Mammary epithelial cell (primary cell): ENCODE results near the gene CDK14.

Source experiments
- CTCF ChIP-seq, 2 donors: IDR thresholded peaks in 1 of 2; conservative IDR thresholded peaks in 1 of 2; 2 replicates each; pipeline ENCODE4 v1.5.1; 2011 to 2012; ENCODE audit warnings: inconsistent platforms in 2 of 2, low read length in 2 of 2, mild to moderate bottlenecking in 2 of 2, control low read depth in 1 of 2, low read depth in 1 of 2; ENCODE audit not compliant: insufficient read depth in 1 of 2; ENCODE audit errors: extremely low read depth in 1 of 2
- EZH2 ChIP-seq: IDR thresholded peaks from 2 replicates; pipeline ENCODE4 v1.6.1; 2012; ENCODE audit warnings: low read length, inconsistent platforms, borderline replicate concordance

GRCh38 chr7:90891529-90891928 is 295.4 kb downstream of the CDK14 start:
- TF ChIP-seq CTCF (conservative IDR thresholded peaks at IDR 0.05 in 1 of 2, IDR thresholded peaks at IDR 0.05 in 1 of 2; ENCODE audit: extremely low read depth in 1 of 2, insufficient read depth in 1 of 2, low read depth in 1 of 2, low read length in 2 of 2), result no peak
- TF ChIP-seq EZH2, result no peak
